Vagina (tissue), 2 donors: ENCODE results near the gene SLC34A1.

Experiments used
- POLR2A ChIP-seq, 2 donors: fragments of 450-650 bp; IDR thresholded peaks; one replicate each; pipeline ENCODE4 v1.6.1; 2017; ENCODE audit warnings: antibody characterized with exemption in 2 of 2, mild to moderate bottlenecking in 2 of 2, moderate library complexity in 2 of 2
- POLR2AphosphoS5 ChIP-seq, 2 donors: sonication (generic); formaldehyde crosslinking; IDR thresholded peaks; one replicate each; pipeline ENCODE4 v1.9.0; 2017; ENCODE audit warnings: antibody characterized with exemption in 2 of 2, mild to moderate bottlenecking in 2 of 2, low read depth in 1 of 2; ENCODE audit not compliant: insufficient read depth in 1 of 2
- TF ChIP-seq, protein P1 (sequence below), 3 experiments: fragments of 450-650 bp in 2 of 3; fragments of 200-600 bp in 1 of 3; sonication (generic) in 1 of 3; IDR thresholded peaks; one replicate each; pipeline ENCODE4 v1.5.1; 2017 to 2019; ENCODE audit warnings: antibody characterized with exemption in 3 of 3, mild to moderate bottlenecking in 2 of 3, moderate library complexity in 2 of 3

DNA sequence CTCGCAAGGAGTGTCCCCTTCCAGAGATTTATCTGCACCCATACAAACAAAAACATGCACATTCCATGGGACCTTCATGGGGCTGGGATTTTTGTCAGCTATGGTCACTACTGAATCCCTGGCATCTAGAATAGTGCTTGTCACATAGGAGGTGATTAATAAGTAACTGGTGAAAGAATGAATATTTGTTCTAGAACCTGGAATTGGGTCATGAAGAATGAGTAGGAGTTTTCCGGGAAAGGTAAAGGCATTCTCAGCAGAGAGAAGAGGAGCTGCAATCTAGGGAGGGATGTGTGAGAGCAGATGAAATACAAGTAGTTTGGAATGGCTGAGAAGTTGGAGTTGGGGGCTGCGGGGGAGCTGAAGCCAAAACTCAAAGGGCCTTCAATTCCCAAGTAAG, 30.0 kb upstream of the SLC34A1 start:
- no peak for TF ChIP-seq POLR2A (IDR thresholded peaks at IDR 0.05)
- TF ChIP-seq, protein P1, sequence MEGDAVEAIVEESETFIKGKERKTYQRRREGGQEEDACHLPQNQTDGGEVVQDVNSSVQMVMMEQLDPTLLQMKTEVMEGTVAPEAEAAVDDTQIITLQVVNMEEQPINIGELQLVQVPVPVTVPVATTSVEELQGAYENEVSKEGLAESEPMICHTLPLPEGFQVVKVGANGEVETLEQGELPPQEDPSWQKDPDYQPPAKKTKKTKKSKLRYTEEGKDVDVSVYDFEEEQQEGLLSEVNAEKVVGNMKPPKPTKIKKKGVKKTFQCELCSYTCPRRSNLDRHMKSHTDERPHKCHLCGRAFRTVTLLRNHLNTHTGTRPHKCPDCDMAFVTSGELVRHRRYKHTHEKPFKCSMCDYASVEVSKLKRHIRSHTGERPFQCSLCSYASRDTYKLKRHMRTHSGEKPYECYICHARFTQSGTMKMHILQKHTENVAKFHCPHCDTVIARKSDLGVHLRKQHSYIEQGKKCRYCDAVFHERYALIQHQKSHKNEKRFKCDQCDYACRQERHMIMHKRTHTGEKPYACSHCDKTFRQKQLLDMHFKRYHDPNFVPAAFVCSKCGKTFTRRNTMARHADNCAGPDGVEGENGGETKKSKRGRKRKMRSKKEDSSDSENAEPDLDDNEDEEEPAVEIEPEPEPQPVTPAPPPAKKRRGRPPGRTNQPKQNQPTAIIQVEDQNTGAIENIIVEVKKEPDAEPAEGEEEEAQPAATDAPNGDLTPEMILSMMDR (IDR thresholded peaks at IDR 0.05) = no peak
- TF ChIP-seq POLR2AphosphoS5 (IDR thresholded peaks at IDR 0.05; ENCODE audit: insufficient read depth in 1 of 2, low read depth in 1 of 2) = no peak
